H1 (cell line): ENCODE results near the gene MAPK1. TPM values are rescaled to one million over a fixed set of nuclear protein-coding genes. Genes with fewer than 3 reads are reported as not detected.

Experiments
- CTCF ChIA-PET: fragments of 300-600 bp; sonication (Branson Sonifier 250); formaldehyde crosslinking; loops from one replicate; lab custom pipeline; 2021; ENCODE audit not compliant: partially characterized antibody; lab: Charles Lee
- POLR2A ChIA-PET: fragments of 300-600 bp; sonication (Branson Sonifier 250); formaldehyde crosslinking; loops from one replicate; lab custom pipeline; 2021; ENCODE audit warnings: inconsistent platforms; ENCODE audit not compliant: partially characterized antibody; lab: Charles Lee
- DNase-seq, 2 experiments: peaks; one replicate each; pipeline versions ENCODE4 v3.0.0 to v3.0.0-alpha.2; 2010 to 2022; ENCODE audit warnings: low spot score in 2 of 2, low read depth in 1 of 2, mixed read lengths in 1 of 2
- FAIRE-seq: peaks from 2 replicates; lab custom pipeline; 2011; peaks lifted over from hg19 to GRCh38; lab: Jason Lieb, UNC
- H2AFZ ChIP-seq: 2 replicates; pipeline ENCODE4 v1.8.1; 2012; ENCODE audit warnings: low read length, inconsistent platforms
- H2AK5ac ChIP-seq: 2 replicates; pipeline ENCODE4 v1.6.1; 2013; ENCODE audit warnings: low read depth, low read length
- H2BK120ac ChIP-seq: replicated peaks from 2 replicates; pipeline ENCODE3; 2013; ENCODE audit warnings: low read depth, low read length, inconsistent platforms
- H2BK12ac ChIP-seq: 2 replicates; pipeline ENCODE4 v1.6.1; 2013; ENCODE audit warnings: low read depth, low read length
- H2BK15ac ChIP-seq: 2 replicates; pipeline ENCODE4 v1.6.1; 2013; ENCODE audit warnings: low read length
- H2BK20ac ChIP-seq: 2 replicates; pipeline ENCODE4 v1.6.1; 2013; ENCODE audit warnings: low read length
- H2BK5ac ChIP-seq: 2 replicates; pipeline ENCODE4 v1.6.1; 2013; ENCODE audit warnings: low read depth, low read length
- H3K14ac ChIP-seq: 2 replicates; pipeline ENCODE4 v1.6.1; 2013; ENCODE audit warnings: inconsistent platforms; ENCODE audit not compliant: insufficient read length
- H3K18ac ChIP-seq: 2 replicates; pipeline ENCODE4 v1.6.1; 2013; ENCODE audit warnings: low read length; ENCODE audit errors: extremely low read depth
- H3K23ac ChIP-seq: 2 replicates; pipeline ENCODE4 v1.6.1; 2013; ENCODE audit warnings: inconsistent platforms; ENCODE audit not compliant: insufficient read length
- H3K23me2 ChIP-seq: 2 replicates; pipeline ENCODE4 v1.6.1; 2013; ENCODE audit warnings: low read depth, low read length
- H3K27ac ChIP-seq: 2 replicates; pipeline ENCODE4 v1.6.1; 2011; ENCODE audit warnings: low read depth, low read length, inconsistent platforms
- H3K27me3 ChIP-seq, 4 experiments: replicated peaks in 1 of 4; 1 replicate in 1 of 4; 2 replicates in 3 of 4; pipeline versions ENCODE4 v1.6.1 to v1.8.1; 2011 to 2013; ENCODE audit warnings: low read length in 3 of 4, mild to moderate bottlenecking in 3 of 4, inconsistent platforms in 2 of 4, mixed read lengths in 2 of 4, moderate library complexity in 1 of 4; ENCODE audit not compliant: control insufficient read depth in 3 of 4, insufficient read depth in 3 of 4; ENCODE audit errors: extremely low read depth in 1 of 4
- H3K36me3 ChIP-seq, 4 experiments: 2 replicates each; pipeline versions ENCODE4 v1.6.1 to v1.8.1; 2011 to 2013; ENCODE audit warnings: mild to moderate bottlenecking in 4 of 4, low read length in 3 of 4, moderate library complexity in 2 of 4, control low read depth in 1 of 4, inconsistent platforms in 1 of 4; ENCODE audit not compliant: insufficient read depth in 4 of 4, control insufficient read depth in 2 of 4
- H3K4ac ChIP-seq: replicated peaks from 2 replicates; pipeline ENCODE3; 2013; ENCODE audit warnings: low read length, low read depth, mixed read lengths, inconsistent platforms; ENCODE audit not compliant: insufficient read length
- H3K4me1 ChIP-seq, 4 experiments: replicated peaks in 1 of 4; 1 replicate in 1 of 4; 2 replicates in 3 of 4; pipeline versions ENCODE4 v1.6.1 to v1.8.1; 2011 to 2013; ENCODE audit warnings: low read length in 3 of 4, inconsistent platforms in 2 of 4, mixed read lengths in 1 of 4; ENCODE audit not compliant: insufficient read depth in 4 of 4, control insufficient read depth in 3 of 4
- H3K4me2 ChIP-seq, 2 experiments: 2 replicates each; pipeline versions ENCODE4 v1.6.1 to v1.8.1; 2011 to 2013; ENCODE audit warnings: low read depth in 2 of 2, low read length in 2 of 2, control low read depth in 1 of 2, inconsistent platforms in 1 of 2, mild to moderate bottlenecking in 1 of 2; ENCODE audit not compliant: insufficient read depth in 1 of 2
- H3K4me3 ChIP-seq, 4 experiments: fragments of 200-600, 300-600 bp in 1 of 4; sonication (generic), shearing (Covaris generic), sonication (Bioruptor Twin) in 1 of 4; 2 replicates each; pipeline versions ENCODE4 v1.5.1 to v1.8.1; 2011 to 2016; ENCODE audit warnings: low read length in 4 of 4, low read depth in 3 of 4, control low read depth in 2 of 4, inconsistent platforms in 2 of 4, mild to moderate bottlenecking in 2 of 4, mixed read lengths in 1 of 4, moderate library complexity in 1 of 4; ENCODE audit not compliant: insufficient read depth in 2 of 4; ENCODE audit errors: extremely low read depth in 1 of 4
- H3K56ac ChIP-seq: replicated peaks from 2 replicates; pipeline ENCODE3; 2013; ENCODE audit warnings: low read depth, mild to moderate bottlenecking, mixed read lengths, low read length, inconsistent platforms; ENCODE audit not compliant: insufficient read length
- H3K79me1 ChIP-seq: 2 replicates; pipeline ENCODE4 v1.6.1; 2013; ENCODE audit warnings: low read depth, low read length, control low read depth
- H3K79me2 ChIP-seq, 2 experiments: 2 replicates each; pipeline versions ENCODE4 v1.6.1 to v1.8.1; 2012 to 2013; ENCODE audit warnings: low read length in 2 of 2, mild to moderate bottlenecking in 2 of 2, inconsistent platforms in 1 of 2; ENCODE audit not compliant: insufficient read depth in 2 of 2, control insufficient read depth in 1 of 2
- H3K9ac ChIP-seq, 4 experiments: replicated peaks in 1 of 4; 1 replicate in 1 of 4; 2 replicates in 3 of 4; pipeline versions ENCODE4 v1.6.1 to v1.8.1; 2011 to 2013; ENCODE audit warnings: low read depth in 3 of 4, low read length in 3 of 4, control low read depth in 2 of 4, mild to moderate bottlenecking in 2 of 4, moderate library complexity in 2 of 4, inconsistent platforms in 1 of 4; ENCODE audit errors: extremely low read depth in 1 of 4
- H3K9me3 ChIP-seq, 2 experiments: 2 replicates each; pipeline versions ENCODE4 v1.6.1 to v1.8.1; 2012 to 2013; ENCODE audit warnings: mild to moderate bottlenecking in 2 of 2, moderate library complexity in 2 of 2, control low read depth in 1 of 2, inconsistent platforms in 1 of 2, low read depth in 1 of 2, low read length in 1 of 2, mixed read lengths in 1 of 2; ENCODE audit not compliant: insufficient read depth in 2 of 2
- H4K20me1 ChIP-seq, 2 experiments: replicated peaks in 1 of 2; 2 replicates each; pipeline versions ENCODE3 to v1.8.1; 2011 to 2013; ENCODE audit warnings: inconsistent platforms in 2 of 2, low read length in 2 of 2, mild to moderate bottlenecking in 1 of 2; ENCODE audit not compliant: insufficient read depth in 2 of 2, control insufficient read depth in 1 of 2
- H4K5ac ChIP-seq: 2 replicates; pipeline ENCODE4 v1.6.1; 2013; ENCODE audit warnings: low read length, low read depth, mixed read lengths, inconsistent platforms; ENCODE audit not compliant: insufficient read length
- H4K8ac ChIP-seq: 2 replicates; pipeline ENCODE4 v1.8.0; 2013; ENCODE audit warnings: mild to moderate bottlenecking, moderate library complexity, low read length, inconsistent platforms; ENCODE audit not compliant: insufficient read depth; ENCODE audit errors: extremely low read depth
- H4K91ac ChIP-seq: replicated peaks from 2 replicates; pipeline ENCODE3; 2013; ENCODE audit warnings: low read length, mixed read lengths, inconsistent platforms; ENCODE audit not compliant: insufficient read length
- GABPA ChIP-seq: IDR thresholded peaks from 2 replicates; pipeline ENCODE4 v1.6.1; 2011; ENCODE audit warnings: mild to moderate bottlenecking, low read length, moderate library complexity, borderline replicate concordance; ENCODE audit not compliant: insufficient read depth
- MAFK ChIP-seq: IDR thresholded peaks from 2 replicates; pipeline ENCODE4 v1.6.1; 2012; ENCODE audit warnings: low read depth, mild to moderate bottlenecking, improper control_type of control experiment, low read length
- SP2 ChIP-seq: IDR thresholded peaks from 2 replicates; pipeline ENCODE4 v1.6.1; 2012; ENCODE audit warnings: mild to moderate bottlenecking, low read length, inconsistent platforms
- WGBS, 2 experiments: shearing (Covaris generic) in 1 of 2; methylation state at CpG; one replicate each; pipeline versions ENCODE4 v1.1.6 to v1.1.7; 2013 to 2015; ENCODE audit warnings: low lambda C conversion rate in 2 of 2, mixed read lengths in 2 of 2, inconsistent platforms in 1 of 2, low coverage in 1 of 2, missing lambda C conversion rate in 1 of 2; ENCODE audit not compliant: insufficient replicate concordance in 2 of 2, insufficient coverage in 1 of 2, insufficient read length in 1 of 2; ENCODE audit errors: extremely low coverage in 1 of 2, missing lambda C conversion rate in 1 of 2; 5-methylcytosine and 5-hydroxymethylcytosine counted together
- polyA plus RNA-seq, 7 experiments: library from polyadenylated mRNA; depleted of rRNA in 3 of 7; stranded (reverse) in 5 of 7; unstranded in 2 of 7; fragments of >200 nt in 5 of 7; fragments of 200-250 nt in 2 of 7; gene quantifications; 1 replicate in 5 of 7; 2 replicates in 1 of 7; 4 replicates in 1 of 7; pipeline versions ENCODE4 v1.2.1 to v1.2.3, GENCODE V29; 2011 to 2013; ENCODE audit warnings: missing spikeins in 2 of 7, mixed read lengths in 2 of 7
- total RNA-seq: library from RNA; stranded (reverse); fragmentation: NEBNext Ultra II Directional; extraction: Animal tissue kit (Norgen Biotek cat#: 25700); gene quantifications from 2 replicates; pipeline ENCODE4 v1.2.1, GENCODE V29; 2021
- TF ChIP-seq, protein P1 (sequence below): IDR thresholded peaks from 2 replicates; pipeline ENCODE4 v1.6.1; 2012; ENCODE audit warnings: inconsistent platforms

Gene MAPK1
- total and polyA plus RNA-seq, 2 of the 8 experiments (the other 6 are each of a cell fraction or from before 2014, with no cell fraction given): 28.1 to 101 TPM

DNA sequence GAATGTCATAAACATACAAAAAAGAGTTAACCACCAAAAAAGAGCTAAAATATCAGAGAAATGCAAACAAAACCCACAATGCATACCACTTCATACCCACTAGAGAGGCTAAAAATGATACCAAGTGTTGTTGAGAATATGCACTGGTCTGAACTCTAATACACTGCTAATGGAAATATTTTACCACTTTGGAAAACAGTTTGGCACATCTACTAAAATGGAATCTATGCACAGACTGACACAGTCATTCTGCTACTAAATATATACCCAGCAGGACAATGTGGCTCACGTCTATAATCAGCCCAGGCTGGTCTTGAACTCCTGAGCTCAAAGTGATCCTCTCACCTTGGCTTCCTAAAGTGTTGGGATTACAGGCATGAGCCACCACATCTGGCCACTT lies 18.0 kb downstream of the MAPK1 start:
- Histone ChIP-seq H3K23ac (no peak overlapping the region), H2BK120ac (no peak overlapping the region), H3K14ac (no peak overlapping the region), H4K8ac (no peak overlapping the region), H3K4ac (no peak overlapping the region), H3K79me1 (peaks cover 5% of the 10 kb centered on the region), H3K4me3 (no peak overlapping the region), H3K56ac (no peak overlapping the region), H3K4me2 (no peak overlapping the region), H4K91ac (no peak overlapping the region), H2BK12ac (no peak overlapping the region), H3K18ac (no peak overlapping the region), H3K27me3 (no peaks in the 10 kb centered on the region), H3K4me1 (no peaks in the 10 kb centered on the region; a peak in 1 of 7 replicates), H3K23me2 (no peaks in the 10 kb centered on the region), H2AFZ (no peak overlapping the region), H2AK5ac (no peak overlapping the region), H4K20me1 (peaks cover 5 to 8% of the 10 kb centered on the region in 2 experiments), H2BK20ac (no peak overlapping the region), H2BK5ac (no peak overlapping the region), H3K79me2 (peaks cover 11 to 88% of the 10 kb centered on the region in 2 experiments; a peak in 3 of 4 replicates), H3K9ac (no peak overlapping the region), H3K27ac (no peak overlapping the region), H2BK15ac (no peak overlapping the region), H3K9me3 (peaks cover 0 to 15% of the 10 kb centered on the region in 2 experiments; a peak in 2 of 4 replicates), H4K5ac (no peak overlapping the region), H3K36me3 (peaks cover 0 to 6% (median 0%) of the 10 kb centered on the region in 4 experiments; a peak in 1 of 8 replicates)
- DNase-seq (no peak), FAIRE-seq (no peak)
- ChIA-PET POLR2A (interaction anchor here (1.3 kb wide), 1 partner anchor 18 kb away, joined by 3 read pairs; the partner anchor contains the start of gene MAPK1), CTCF (no interaction called here)
- 100% methylated on average over 1 of the region's 1 CpG; no CpG with 5 or more reads in 1 of the 2 experiments for WGBS, 2 experiments
- TF ChIP-seq MAFK: no peak
- TF ChIP-seq, protein P1, sequence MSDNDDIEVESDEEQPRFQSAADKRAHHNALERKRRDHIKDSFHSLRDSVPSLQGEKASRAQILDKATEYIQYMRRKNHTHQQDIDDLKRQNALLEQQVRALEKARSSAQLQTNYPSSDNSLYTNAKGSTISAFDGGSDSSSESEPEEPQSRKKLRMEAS: no peak
- TF ChIP-seq GABPA: no peak
- no peak for TF ChIP-seq SP2
